Heart right ventricle (tissue), 16 donors: ENCODE measurements around the gene SYNPO2. TPM values are rescaled to one million over a fixed set of nuclear protein-coding genes. Genes with fewer than 3 reads are reported as not detected.
A peak's percentile ranks its signal among the peaks of the same experiment; 100 is the strongest.
"Not testable (repeated sequence)": the region's sequence is repeated elsewhere in the genome, so short reads cannot be mapped to it uniquely, and the experiment has no call there.

Experiments
- ATAC-seq, 8 donors: fragments of 200-7000 bp; cut with Tn5 transposase; one replicate each; pipeline ENCODE4 v1.9.1; 2020; ENCODE audit warnings: mild to moderate bottlenecking in 8 of 8, moderate library complexity in 8 of 8, moderate number of reproducible peaks in 1 of 8
- DNase-seq, 2 donors: peaks; one replicate each; pipeline ENCODE4 v3.0.0-alpha.2; 2020
- H3K27ac ChIP-seq, 10 donors: fragments of 200-600 bp; sonication (generic) in 2 of 10; one replicate each; pipeline versions ENCODE4 v1.5.0 to v1.8.0; 2020 to 2022; ENCODE audit warnings: mild to moderate bottlenecking in 3 of 10
- H3K27me3 ChIP-seq, 7 donors: fragments of 200-600 bp; one replicate each; pipeline ENCODE4 v1.8.0; 2021 to 2022; ENCODE audit warnings: mild to moderate bottlenecking in 2 of 7
- H3K36me3 ChIP-seq, 9 donors: fragments of 200-600 bp; sonication (generic) in 1 of 9; one replicate each; pipeline versions ENCODE4 v1.5.0 to v1.8.0; 2020 to 2022; ENCODE audit warnings: mild to moderate bottlenecking in 2 of 9
- H3K4me1 ChIP-seq, 9 donors: fragments of 200-600 bp; sonication (generic) in 1 of 9; one replicate each; pipeline versions ENCODE4 v1.5.0 to v1.8.0; 2020 to 2022; ENCODE audit warnings: mild to moderate bottlenecking in 4 of 9
- H3K4me3 ChIP-seq, 10 donors: fragments of 200-600 bp; sonication (generic) in 2 of 10; one replicate each; pipeline versions ENCODE4 v1.5.0 to v1.8.0; 2020 to 2022; ENCODE audit warnings: mild to moderate bottlenecking in 7 of 10, moderate library complexity in 2 of 10
- H3K9me3 ChIP-seq, 11 donors: fragments of 200-600 bp in 10 of 11; sonication (generic) in 2 of 11; one replicate each; pipeline versions ENCODE4 v1.5.0 to v1.8.0; 2013 to 2022; ENCODE audit warnings: mild to moderate bottlenecking in 2 of 11, control low read depth in 1 of 11, moderate library complexity in 1 of 11
- CTCF ChIP-seq, 9 donors: fragments of 200-600 bp; sonication (generic) in 2 of 9; IDR thresholded peaks; one replicate each; pipeline versions ENCODE4 v1.5.0 to v1.8.0; 2021 to 2022; ENCODE audit warnings: antibody characterized with exemption in 9 of 9, mild to moderate bottlenecking in 5 of 9, moderate library complexity in 1 of 9
- WGBS, 2 donors: extraction: QIAGEN DNeasy Blood & Tissue Kit; methylation state at CpG; one replicate each; pipeline ENCODE4 v1.1.7; 2013; ENCODE audit warnings: inconsistent platforms in 1 of 2; 5-methylcytosine and 5-hydroxymethylcytosine counted together
- intact Hi-C, 10 donors: fragments of 100-400 bp; cut with DNase I; formaldehyde crosslinking; loops; one replicate each; pipeline versions ENCODE4 v1.11.1 to v1.14.2; 2022
- polyA plus RNA-seq, 2 donors: library from polyadenylated mRNA; stranded (reverse); fragments of 200-250 nt; gene quantifications; one replicate each; pipeline ENCODE4 v1.2.3, GENCODE V29; 2013
- total RNA-seq, 10 donors: library from RNA; stranded (reverse); fragmentation: NEBNext Ultra II Directional in 3 of 10; extraction: Animal tissue kit (Norgen Biotek cat#: 25700) in 3 of 10; gene quantifications; one replicate each; pipeline versions ENCODE4 v1.2.1 to v1.2.4, GENCODE V29; 2021 to 2023
- donor health status: Arrhythmogenic right ventricular cardiomyopathy.
- donor health status: ischemic (EF 13 %, LVEDD 7.1; RV severe dilation, severe dysfunction).
- donor health status: healthy with polysubstance abuse.
- donor health status: DM: no; HTN: yes; CAD: no.
- donor health status: DM: no; HTN: no; CAD: no.
- donor health status: ischemic (EF 25% LVEDD 6.9; RV normal size, moderate dysfunction).
- donor health status: ischemic (EF 25% LVEDD 5.7; RV mildly dilated, moderate dysfunction).
- donor health status: healthy.
- donor health status: DM: yes; HTN: yes; CAD: no.
- donor health status: Ischemic cardiomyopathy.
- donor health status: ischemic (EF 35%, LVEDD 5.7; RV mildly dilated, moderate dysfunction).
- donor health status: nonischemic (EF 11% LVEDD 7.7; RV severe dilation, severe dysfunction).
- donor health status: DM: yes; HTN: yes; CAD: no.
- donor health status: PGD.
- donor health status: ischemic (EF 29% LVEDD 5.4; RV normal size, mild dysfunction).
- donor health status: nonischemic (EF 23%, LVEDD 6.1; RV moderate dilation, normal function).

Gene SYNPO2
- total and polyA plus RNA-seq, 12 donors: 27.5 to 405 (median 244) TPM

DNA sequence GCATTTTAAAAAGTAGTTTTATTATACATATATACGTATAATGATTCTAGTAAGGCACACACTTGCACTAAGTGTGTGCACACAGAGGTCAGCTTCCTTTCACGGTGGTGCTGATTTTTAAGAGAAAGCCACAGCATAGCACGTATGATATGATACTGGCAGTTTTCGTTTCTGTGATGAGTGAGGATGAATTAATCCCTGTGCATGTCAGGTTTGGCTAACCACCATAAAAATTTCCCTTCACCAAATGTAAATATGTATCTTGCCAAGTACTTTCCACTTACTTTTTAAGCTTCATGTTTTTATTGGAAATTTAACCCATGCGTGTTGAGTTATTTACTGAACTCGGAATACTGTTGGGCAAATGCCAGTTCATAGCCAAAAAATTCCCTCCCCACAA lies 84.6 kb downstream of the SYNPO2 start:
- intact Hi-C loops: loop anchor here in 5 of 10 donors (5.0 to 10.0 kb wide), 3 partner anchors 198 to 228 kb away; no protein-coding TSS in a partner anchor
- Histone ChIP-seq H3K27ac (peak overlapping the region in 3 of 10 donors; percentile 36 to 50 (median 36)), H3K27me3 (no peaks in the 10 kb centered on the region), H3K9me3 (no peaks in the 10 kb centered on the region), H3K4me1 (peaks cover 6 to 73% (median 56%) of the 10 kb centered on the region in 9 donors), H3K36me3 (no peaks in the 10 kb centered on the region), H3K4me3 (no peak overlapping the region)
- DNase-seq (no peak), ATAC-seq (no peak)
- no peak for TF ChIP-seq CTCF (IDR thresholded peaks at IDR 0.05)
- WGBS, 2 donors: 38 to 47% methylated on average over 6 of the region's 6 CpGs

DNA sequence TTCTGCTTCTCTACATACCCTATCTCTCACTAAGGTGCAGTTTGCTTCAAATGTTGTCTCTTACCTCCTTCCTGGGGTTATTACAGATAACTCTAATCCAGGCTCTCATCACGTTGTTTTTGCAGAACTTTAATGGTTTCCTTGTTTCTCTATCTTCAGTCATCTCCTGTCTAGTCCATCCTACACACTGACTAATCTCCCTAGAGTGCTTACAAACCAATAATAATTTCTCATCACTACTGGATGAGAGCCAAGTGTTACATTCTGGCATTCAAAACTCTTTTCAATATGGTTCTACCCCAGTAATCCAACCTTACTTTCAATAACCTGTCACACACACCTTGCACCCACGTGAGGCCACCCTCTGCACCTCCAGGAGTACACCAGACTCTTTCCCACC lies 86.1 kb downstream of the SYNPO2 start:
- peaks cover 4 to 68% (median 44%) of the 10 kb centered on the region in 9 donors for H3K4me1 ChIP-seq
- H3K9me3 ChIP-seq: no peaks in the 10 kb centered on the region
- 63% methylated on average over 2 of the region's 2 CpGs for WGBS, 2 donors
- H3K27me3 ChIP-seq: no peaks in the 10 kb centered on the region
- TF ChIP-seq CTCF (IDR thresholded peaks at IDR 0.05): no peak
- H3K36me3 ChIP-seq: no peaks in the 10 kb centered on the region
- ATAC-seq (peak in 2 of 8 donors; percentile 3 to 14), DNase-seq (no peak)
- no peak overlapping the region for H3K4me3 ChIP-seq
- intact Hi-C loops: loop anchor here in 5 of 10 donors (5.0 to 10.0 kb wide), 4 partner anchors 200 to 323 kb away; no protein-coding TSS in a partner anchor
- H3K27ac ChIP-seq: peak overlapping the region in 4 of 10 donors; percentile 10 to 50 (median 27)

DNA sequence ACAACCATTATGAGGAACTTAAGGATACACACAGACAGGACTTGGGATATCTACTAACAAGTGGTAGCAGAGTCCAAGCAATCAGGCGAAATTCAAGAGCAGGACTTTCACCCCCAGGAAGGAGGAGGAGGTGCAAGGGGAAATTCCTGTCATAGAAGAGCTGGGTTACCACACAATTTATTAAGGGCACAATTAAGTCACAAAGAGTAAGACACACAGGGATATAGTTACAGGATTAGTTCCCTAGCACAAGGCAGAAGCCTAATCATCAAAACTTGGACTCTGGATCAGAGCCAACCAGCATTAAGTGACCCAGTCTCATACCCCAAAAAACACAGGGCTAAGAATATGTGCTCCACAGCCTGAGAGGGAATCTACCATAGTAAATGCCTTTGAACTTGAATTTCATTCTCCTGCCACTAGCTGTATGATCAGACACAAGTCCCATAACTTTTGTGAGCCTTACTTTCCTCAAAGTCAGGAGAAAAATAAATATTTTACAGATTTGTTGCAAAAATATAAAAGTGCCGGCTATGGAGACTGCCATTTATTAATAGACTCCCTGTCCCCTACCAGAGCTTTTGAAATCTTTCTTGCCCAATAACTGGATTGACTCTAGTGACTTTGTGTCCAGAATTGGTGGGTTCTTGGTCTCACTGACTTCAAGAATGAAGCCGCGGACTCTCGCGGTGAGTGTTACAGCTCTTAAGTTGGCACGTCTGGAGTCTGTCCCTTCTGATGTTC lies 87.0 kb downstream of the SYNPO2 start:
- ATAC-seq (peak in 1 of 8 donors; percentile 7), DNase-seq (no peak)
- no peaks in the 10 kb centered on the region for H3K27me3 ChIP-seq
- no peak overlapping the region for H3K4me3 ChIP-seq
- H3K36me3 ChIP-seq: no peaks in the 10 kb centered on the region
- 85 to 90% methylated on average over 7 of the region's 7 CpGs for WGBS, 2 donors
- intact Hi-C loops: loop anchor here in 4 of 10 donors (5.0 to 10.0 kb wide), 3 partner anchors 201 to 322 kb away; no protein-coding TSS in a partner anchor
- TF ChIP-seq CTCF (IDR thresholded peaks at IDR 0.05): no peak
- peak overlapping the region in 4 of 10 donors; percentile 27 to 50 (median 28) for H3K27ac ChIP-seq
- H3K4me1 ChIP-seq: peaks cover 4 to 67% (median 44%) of the 10 kb centered on the region in 9 donors
- no peaks in the 10 kb centered on the region for H3K9me3 ChIP-seq

GRCh38 chr4:118976193-118976560 lies 87.5 kb downstream of the SYNPO2 start:
- intact Hi-C loops: loop anchor here in 4 of 10 donors (5.0 to 10.0 kb wide), 3 partner anchors 201 to 321 kb away; no protein-coding TSS in a partner anchor
- peaks cover 4 to 69% (median 47%) of the 10 kb centered on the region in 9 donors for H3K4me1 ChIP-seq

GRCh38 chr4:118977100-118977499 lies 88.4 kb downstream of the SYNPO2 start:
- ATAC-seq, H3K36me3 ChIP-seq, DNase-seq, H3K27me3 ChIP-seq, H3K4me3 ChIP-seq, H3K9me3 ChIP-seq: not testable (repeated sequence)
- WGBS, 2 donors: 89 to 99% methylated on average over 18 to 24 of the region's 24 CpGs
- intact Hi-C loops: loop anchor here in 4 of 10 donors (5.0 to 10.0 kb wide), 3 partner anchors 202 to 320 kb away; no protein-coding TSS in a partner anchor
- Histone ChIP-seq H3K27ac (peak overlapping the region in 1 of 10 donors; percentile 21), H3K4me1 (peaks cover 4 to 69% (median 47%) of the 10 kb centered on the region in 9 donors)

More at GRCh38 chr4:118976193-118976560, 87.5 kb downstream of the SYNPO2 start:
- not testable (repeated sequence) for DNase-seq, H3K27me3 ChIP-seq, H3K36me3 ChIP-seq, ATAC-seq, H3K4me3 ChIP-seq, H3K9me3 ChIP-seq
- peak overlapping the region in 1 of 10 donors; percentile 50 for H3K27ac ChIP-seq
- WGBS, 2 donors: 95 to 96% methylated on average over 12 of the region's 12 CpGs
